GM18499 (cell line): ENCODE data around the gene PFKP.

Source experiments
- ATAC-seq: cut with Tn5 transposase; IDR thresholded peaks from one replicate; pipeline ENCODE4 v1.9.1; 2021; ENCODE audit warnings: moderate number of reproducible peaks; ENCODE audit not compliant: insufficient read depth, unreplicated experiment

The PFKP gene

GRCh38 chr10:3067118-3067858 lies at the start of gene PFKP:
PFKP (plus strand) TSS chr10:3067548; CDS start chr10:3067596, 48 bp downstream.
- no peak for ATAC-seq

GRCh38 chr10:3018247-3018646 lies 49.1 kb upstream of the PFKP start:
- ATAC-seq: no peak

- no peak for ATAC-seq
Observed at GRCh38 chr10:3020311-3020710, 47.0 kb upstream of the PFKP start.

- ATAC-seq: no peak
Observed at GRCh38 chr10:3020881-3021280, 46.5 kb upstream of the PFKP start.

- ATAC-seq: no peak
Observed at GRCh38 chr10:3022027-3022426, 45.3 kb upstream of the PFKP start.

- ATAC-seq: no peak
Observed at GRCh38 chr10:3023892-3024291, 43.5 kb upstream of the PFKP start.

- ATAC-seq: no peak
Observed at GRCh38 chr10:3025026-3025683, 42.2 kb upstream of the PFKP start.

GRCh38 chr10:3027866-3028265 lies 39.5 kb upstream of the PFKP start:
- ATAC-seq: no peak

GRCh38 chr10:3028441-3028840 lies 38.9 kb upstream of the PFKP start:
- ATAC-seq: no peak

GRCh38 chr10:3030765-3031164 lies 36.6 kb upstream of the PFKP start:
- no peak for ATAC-seq

GRCh38 chr10:3031490-3031889 lies 35.9 kb upstream of the PFKP start:
- no peak for ATAC-seq

GRCh38 chr10:3033925-3034324 lies 33.4 kb upstream of the PFKP start:
- no peak for ATAC-seq

- ATAC-seq: no peak
Observed at GRCh38 chr10:3034616-3035015, 32.7 kb upstream of the PFKP start.

- peak; percentile 93 for ATAC-seq
Observed at GRCh38 chr10:3036155-3037021, 31.0 kb upstream of the PFKP start.

- ATAC-seq: no peak
Observed at GRCh38 chr10:3037182-3037581, 30.2 kb upstream of the PFKP start.

GRCh38 chr10:3040069-3040468 lies 27.3 kb upstream of the PFKP start:
- ATAC-seq: no peak

- no peak for ATAC-seq
Observed at GRCh38 chr10:3042589-3042988, 24.8 kb upstream of the PFKP start.

GRCh38 chr10:3043512-3044368 lies 23.6 kb upstream of the PFKP start:
- ATAC-seq: no peak

- ATAC-seq: no peak
Observed at GRCh38 chr10:3045471-3046209, 21.7 kb upstream of the PFKP start.
